Chondrocyte (in vitro differentiated cells): ENCODE data around the gene PLEKHA5. TPM values are rescaled to one million over a fixed set of nuclear protein-coding genes. Genes with fewer than 3 reads are reported as not detected.
"Not testable (repeated sequence)": the region's sequence is repeated elsewhere in the genome, so short reads cannot be mapped to it uniquely, and the experiment has no call there.

Source experiments
- DNase-seq: peaks from one replicate; pipeline ENCODE4 v3.0.0; 2021; ENCODE audit warnings: mixed read lengths, low spot score
- H3K27ac Mint-ChIP-seq: one replicate; pipeline ENCODE4 v1.8.0; 2021; ENCODE audit warnings: mild to moderate bottlenecking, moderate library complexity, mixed read lengths; ENCODE audit not compliant: unreplicated experiment
- H3K27me3 Mint-ChIP-seq: 2 replicates; pipeline ENCODE4 v1.8.0; 2021; ENCODE audit warnings: low read depth, mixed read lengths
- H3K36me3 Mint-ChIP-seq: 2 replicates; pipeline ENCODE4 v1.8.0; 2021; ENCODE audit warnings: low read depth, mixed read lengths
- H3K4me1 Mint-ChIP-seq: 2 replicates; pipeline ENCODE4 v1.8.0; 2021; ENCODE audit warnings: low read depth, mild to moderate bottlenecking, mixed read lengths
- H3K4me3 Mint-ChIP-seq: one replicate; pipeline ENCODE4 v1.8.0; 2021; ENCODE audit warnings: mild to moderate bottlenecking, moderate library complexity, mixed read lengths; ENCODE audit not compliant: unreplicated experiment
- H3K9me3 Mint-ChIP-seq: 2 replicates; pipeline ENCODE4 v1.8.0; 2021; ENCODE audit warnings: low read depth, mixed read lengths
- CTCF ChIP-seq: fragments of 200-600 bp; sonication (generic); IDR thresholded peaks from 2 replicates; pipeline ENCODE4 v1.5.0; 2021; ENCODE audit warnings: antibody characterized with exemption, mild to moderate bottlenecking, moderate library complexity
- total RNA-seq: library from RNA; stranded (reverse); gene quantifications from 3 replicates; pipeline ENCODE4 v1.2.1, GENCODE V29; 2021

PLEKHA5 gene
- total RNA-seq, 1 donor from 2014 or later, result 8.9 TPM

GRCh38 chr12:19388131-19388549, 258.6 kb downstream of the PLEKHA5 start:
- Mint-ChIP-seq H3K4me3 (no peak overlapping the region), H3K4me1 (peaks cover 3% of the 10 kb centered on the region), H3K27me3 (no peaks in the 10 kb centered on the region), H3K36me3 (no peaks in the 10 kb centered on the region), H3K27ac (no peak overlapping the region), H3K9me3 (no peaks in the 10 kb centered on the region)
- no peak for DNase-seq
- TF ChIP-seq CTCF, result no peak

GRCh38 chr12:19390051-19390598, 260.6 kb downstream of the PLEKHA5 start:
- TF ChIP-seq CTCF, result no peak
- DNase-seq, result no peak
- no peak overlapping the region for H3K27ac Mint-ChIP-seq
- H3K4me1 Mint-ChIP-seq, result peaks cover 3% of the 10 kb centered on the region
- H3K27me3 Mint-ChIP-seq, result no peaks in the 10 kb centered on the region
- H3K4me3 Mint-ChIP-seq, result no peak overlapping the region
- H3K9me3 Mint-ChIP-seq, result no peaks in the 10 kb centered on the region
- H3K36me3 Mint-ChIP-seq, result no peaks in the 10 kb centered on the region

- H3K27ac Mint-ChIP-seq, H3K36me3 Mint-ChIP-seq, H3K27me3 Mint-ChIP-seq, DNase-seq, H3K4me1 Mint-ChIP-seq, H3K9me3 Mint-ChIP-seq, H3K4me3 Mint-ChIP-seq: not testable (repeated sequence)
Observed at GRCh38 chr12:19392644-19393043, 263.1 kb downstream of the PLEKHA5 start.

- Mint-ChIP-seq H3K4me3 (no peak overlapping the region), H3K27ac (no peak overlapping the region), H3K9me3 (no peaks in the 10 kb centered on the region), H3K27me3 (no peaks in the 10 kb centered on the region), H3K4me1 (peaks cover 3% of the 10 kb centered on the region), H3K36me3 (no peaks in the 10 kb centered on the region)
- DNase-seq, result no peak
- TF ChIP-seq CTCF, result no peak
Observed at GRCh38 chr12:19394385-19394784, 264.9 kb downstream of the PLEKHA5 start.

GRCh38 chr12:19397534-19397933, 268.0 kb downstream of the PLEKHA5 start:
- H3K27me3 Mint-ChIP-seq, result no peaks in the 10 kb centered on the region
- H3K9me3 Mint-ChIP-seq, result no peaks in the 10 kb centered on the region
- H3K27ac Mint-ChIP-seq, result no peak overlapping the region
- H3K36me3 Mint-ChIP-seq, result no peaks in the 10 kb centered on the region
- no peak for TF ChIP-seq CTCF
- H3K4me1 Mint-ChIP-seq, result peaks cover 6% of the 10 kb centered on the region
- no peak for DNase-seq
- no peak overlapping the region for H3K4me3 Mint-ChIP-seq
